Stimulated activated CD4-positive, alpha-beta T cell treated with anti-CD3 and anti-CD28 coated beads, Interleukin-1b, Interleukin-23, amount 100 ng/mL, for 48 hours (primary cell): ENCODE data around the gene REELD1.

Source experiments
- DNase-seq: peaks from one replicate; pipeline ENCODE4 v3.0.0-alpha.2; 2020

REELD1 gene

DNA sequence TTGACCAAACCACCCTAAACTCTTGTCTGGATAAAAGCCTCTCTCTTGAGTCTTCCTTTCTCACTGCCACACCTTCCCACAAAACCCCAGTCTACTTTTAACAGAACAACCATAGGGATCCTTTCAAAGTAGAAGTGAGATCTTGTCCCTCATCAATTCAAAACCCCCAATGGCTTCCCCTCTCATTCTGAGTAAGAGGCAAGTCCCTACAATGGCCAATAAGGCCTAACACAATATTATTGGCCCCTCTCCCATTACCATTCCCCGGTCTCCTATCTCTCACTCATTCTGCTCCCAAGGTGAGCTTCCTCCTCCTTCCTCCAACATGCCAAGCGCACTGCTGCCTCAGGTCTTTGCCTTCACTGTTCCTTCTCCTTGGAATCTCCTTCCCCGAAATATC is 57.1 kb downstream of the REELD1 start:
- no peak for DNase-seq

GRCh38 chr4:146273204-146273901 is 59.0 kb downstream of the REELD1 start:
- DNase-seq = no peak

- DNase-seq = no peak
These were observed 60.4 kb downstream of the REELD1 start for GRCh38 chr4:146274774-146275173.

- no peak for DNase-seq
These were observed 61.0 kb downstream of the REELD1 start for GRCh38 chr4:146275370-146275769.

GRCh38 chr4:146278986-146279385 is 64.6 kb downstream of the REELD1 start:
- DNase-seq = no peak
